Skin epidermis (tissue), 12 donors: ENCODE results near the gene MLXIPL.
"Not testable (repeated sequence)": the region's sequence is repeated elsewhere in the genome, so short reads cannot be mapped to it uniquely, and the experiment has no call there.

Experiments used
- H3K27ac ChIP-seq, 21 experiments: fragments of 200-600 bp; sonication (generic) in 11 of 21; one replicate each; pipeline ENCODE4 v1.5.0; 2020; ENCODE audit warnings: mild to moderate bottlenecking in 3 of 21, inconsistent platforms in 2 of 21, moderate library complexity in 2 of 21
- H3K4me3 ChIP-seq, 7 experiments: fragments of 200-600 bp; sonication (generic) in 2 of 7; one replicate each; pipeline ENCODE4 v1.5.0; 2020; ENCODE audit warnings: inconsistent platforms in 2 of 7, mild to moderate bottlenecking in 2 of 7, moderate library complexity in 1 of 7

The MLXIPL gene

DNA sequence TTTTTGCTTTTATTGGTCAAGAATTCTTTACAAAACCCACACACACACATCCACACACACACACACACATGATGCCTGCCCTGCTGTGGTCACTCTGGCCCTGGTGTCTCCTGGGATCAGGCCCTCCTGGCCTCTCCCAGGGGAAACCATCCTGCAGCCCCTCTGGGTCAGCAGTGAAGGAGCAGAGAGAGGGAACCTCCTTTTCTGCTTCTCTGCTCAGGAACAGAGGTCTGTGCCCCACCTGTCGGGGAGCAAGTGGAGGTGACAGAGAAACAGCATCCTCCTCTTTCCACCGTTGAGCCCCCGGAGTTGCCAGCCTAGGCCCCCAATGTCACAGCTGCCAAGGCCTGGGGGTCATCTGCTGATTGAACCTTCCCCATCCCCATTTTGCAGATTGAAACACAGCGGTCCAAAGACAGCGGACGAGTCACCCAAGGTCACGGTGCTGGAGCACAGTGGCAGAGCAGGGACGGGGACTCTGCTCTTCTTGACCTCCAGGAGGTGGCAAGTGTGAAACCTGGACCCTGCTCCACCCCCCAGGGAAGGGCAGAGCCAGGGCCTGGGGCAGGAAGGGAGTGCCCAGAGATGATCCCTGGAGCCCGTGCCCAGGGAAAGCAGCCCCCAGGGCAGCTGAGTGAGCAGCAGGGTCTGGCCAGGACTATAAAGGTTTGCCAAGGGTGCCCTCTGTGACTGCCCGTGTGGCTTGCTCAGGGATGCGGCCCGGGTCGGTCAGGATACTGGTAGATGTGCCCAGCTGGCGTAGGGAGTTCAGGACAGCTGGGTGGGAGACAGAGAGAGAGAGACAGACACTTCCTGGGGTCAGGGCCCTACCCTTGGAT lies 30.9 kb downstream of the MLXIPL start:
- Histone ChIP-seq H3K27ac (no peak overlapping the region), H3K4me3 (no peak overlapping the region)

DNA sequence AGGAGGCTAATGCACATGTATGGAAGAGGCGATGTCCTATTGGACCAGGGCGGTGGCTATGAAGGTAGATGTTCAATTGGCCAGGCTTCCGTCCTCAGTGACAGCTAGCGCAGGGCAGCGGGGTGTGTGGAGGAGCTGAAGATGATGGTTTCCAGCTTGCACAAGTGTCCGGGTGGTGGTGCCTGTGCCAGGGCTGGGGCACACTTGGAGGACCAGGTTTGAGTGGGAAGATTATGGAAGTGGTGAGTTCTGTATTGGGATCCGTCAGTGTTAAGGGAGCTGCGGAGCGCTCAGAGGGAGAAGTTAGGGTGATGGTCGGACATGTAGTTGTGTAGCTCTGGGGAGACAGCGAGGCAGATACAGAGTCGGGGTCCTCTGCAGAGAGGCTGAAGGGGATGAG lies 37.4 kb downstream of the MLXIPL start:
- no peak overlapping the region for H3K4me3 ChIP-seq
- H3K27ac ChIP-seq = no peak overlapping the region

DNA sequence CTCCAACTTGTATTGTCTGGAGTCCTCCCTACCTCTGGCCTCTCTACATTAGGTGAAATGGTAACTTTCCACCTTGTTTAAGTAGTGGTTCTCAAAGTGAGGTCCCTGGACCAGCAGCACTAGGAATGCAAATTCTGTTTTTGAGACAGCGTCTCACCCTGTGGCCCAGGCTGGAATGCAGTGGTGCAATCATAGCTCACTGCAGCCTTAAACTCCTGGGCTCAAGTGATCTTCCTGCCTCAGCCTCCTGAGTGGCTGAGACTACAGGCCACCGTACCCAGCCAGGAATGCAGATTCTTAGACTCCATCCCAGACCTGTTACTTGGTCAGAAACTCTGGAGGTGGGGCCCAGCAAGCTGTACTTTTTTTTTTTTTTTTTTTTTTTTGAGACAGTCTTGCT lies 39.1 kb downstream of the MLXIPL start:
- H3K27ac ChIP-seq = no peak overlapping the region

DNA sequence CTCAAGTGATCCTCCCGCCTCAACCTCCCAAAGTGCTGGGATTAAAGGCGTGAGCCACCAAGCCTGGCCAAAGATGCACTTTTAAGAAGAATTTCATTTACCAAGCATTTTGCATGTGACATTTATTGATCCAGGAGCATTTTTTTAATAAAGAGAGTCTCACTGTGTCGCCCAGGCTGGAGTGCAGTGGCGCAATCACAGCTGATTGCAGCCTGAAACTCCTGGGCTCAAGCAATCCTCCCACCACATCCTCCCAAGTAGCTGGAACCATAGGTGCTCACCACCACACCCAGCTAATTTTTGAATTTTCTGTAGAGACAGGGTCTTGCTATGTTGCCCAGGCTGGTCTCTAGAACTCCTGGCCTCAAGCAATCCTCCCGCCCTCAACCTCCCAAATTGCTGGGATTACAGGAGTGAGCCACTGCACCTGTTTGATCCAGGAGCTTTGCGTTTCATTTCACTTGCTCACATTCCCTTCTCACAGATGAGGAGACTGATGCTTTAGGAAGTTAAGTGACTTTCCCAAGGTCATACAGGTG lies 41.6 kb downstream of the MLXIPL start:
- H3K4me3 ChIP-seq = no peak overlapping the region
- peak overlapping the region in 1 of 21 experiments; percentile 17 for H3K27ac ChIP-seq

More for the DNA sequence above, 39.1 kb downstream of the MLXIPL start:
- H3K4me3 ChIP-seq = no peak overlapping the region

DNA sequence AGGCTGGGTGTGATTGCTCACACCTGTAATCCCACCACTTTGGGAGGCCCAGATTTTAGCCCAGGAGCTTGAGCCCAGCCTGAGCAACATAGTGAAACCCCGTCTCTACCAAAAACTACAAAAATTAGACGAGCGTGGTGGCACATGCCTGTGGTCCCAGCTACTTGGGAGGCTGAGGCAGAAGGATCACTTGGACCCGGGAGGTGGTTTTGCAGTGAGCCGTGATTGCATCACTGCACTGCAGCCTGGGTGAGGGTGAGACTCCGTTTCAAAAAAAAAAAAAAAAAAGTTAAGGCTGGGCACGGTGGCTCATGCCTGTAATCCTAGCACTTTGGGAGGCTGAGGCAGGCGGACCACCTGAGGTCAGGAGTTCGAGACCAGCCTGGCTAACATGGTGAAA lies 43.3 kb downstream of the MLXIPL start:
- H3K27ac ChIP-seq, H3K4me3 ChIP-seq: not testable (repeated sequence)

DNA sequence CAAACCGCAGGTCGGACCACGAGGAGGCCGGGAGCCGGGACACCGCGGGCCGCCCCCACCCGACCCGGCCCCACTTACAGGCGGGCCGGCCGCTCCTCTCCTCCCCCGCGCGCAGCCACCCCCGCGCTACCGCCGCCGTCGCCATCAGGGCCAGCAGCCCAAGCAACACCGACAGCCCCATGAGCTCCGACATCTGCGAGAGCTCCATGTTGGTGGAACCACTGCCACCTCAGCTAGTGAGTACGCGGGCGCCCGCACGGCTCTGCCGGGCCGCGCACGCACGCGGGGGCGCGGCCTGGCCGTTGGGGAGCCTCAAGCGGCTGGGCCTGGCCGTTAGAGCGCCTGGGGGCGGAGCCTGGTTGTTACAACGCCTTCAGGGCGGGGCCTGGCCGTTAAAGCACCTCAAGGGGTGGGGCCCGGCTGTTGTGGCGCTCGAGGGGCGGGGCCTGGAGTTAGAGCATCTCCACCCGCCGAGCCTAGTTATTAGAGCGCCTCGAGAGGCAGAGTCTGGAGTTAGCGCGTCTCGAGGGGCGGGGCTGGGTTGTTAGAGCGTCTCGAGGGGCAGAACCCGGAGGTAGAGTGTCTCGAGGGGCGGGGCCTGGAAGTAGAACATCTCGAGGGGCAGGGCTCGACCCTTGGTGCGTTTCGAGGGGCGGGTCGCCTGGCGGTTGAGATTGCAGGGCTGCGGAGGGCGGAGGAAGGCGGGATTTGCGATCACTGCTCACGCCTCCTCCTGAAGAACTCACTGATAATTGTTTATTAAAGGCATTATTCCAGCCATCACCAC lies 45.8 kb downstream of the MLXIPL start, which contains the start of gene TBL2:
TBL2 (minus strand) TSS at position 238 of the 787 bp plus-strand sequence; CDS start at position 208, 30 bp downstream.
- Histone ChIP-seq H3K27ac (peak within 1 kb of the TSS; percentile 79 to 98 (median 93)), H3K4me3 (peak within 1 kb of the TSS; percentile 64 to 98 (median 90))

DNA sequence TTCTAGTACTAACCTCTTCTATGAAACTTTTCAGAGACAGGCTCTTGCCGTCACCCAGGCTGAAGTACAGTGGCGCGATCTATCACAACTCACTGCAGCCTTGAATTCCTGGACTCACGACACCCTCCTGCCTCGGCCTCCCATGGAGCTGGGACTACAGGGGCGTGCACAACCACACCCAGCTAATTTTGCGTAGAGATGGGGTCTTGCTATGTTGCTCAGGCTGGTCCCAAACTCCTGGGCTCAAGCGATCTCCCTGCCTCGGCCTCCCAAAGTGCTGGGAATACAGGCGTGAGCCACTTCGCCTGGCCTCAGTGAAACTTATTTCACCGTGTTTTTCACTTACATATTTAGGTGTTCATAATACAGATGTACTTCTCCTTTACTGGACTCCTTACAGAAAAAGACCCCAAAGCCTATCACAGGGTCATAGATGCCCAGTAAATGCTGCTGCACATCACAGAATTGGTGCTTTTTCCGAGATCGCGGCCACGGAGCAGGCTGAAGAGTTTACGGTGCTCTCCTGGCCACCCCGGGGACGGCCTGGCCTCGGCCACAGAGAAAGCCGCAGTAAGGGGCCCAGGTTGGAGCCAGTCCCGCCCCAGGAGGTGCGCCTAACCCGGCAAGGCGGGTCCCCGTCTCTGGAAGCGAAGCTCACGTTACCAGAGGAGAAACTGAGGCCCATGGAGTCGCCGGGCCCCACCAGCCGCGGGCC lies 46.5 kb downstream of the MLXIPL start:
- peak overlapping the region; percentile 64 to 98 (median 90) for H3K4me3 ChIP-seq
- peak overlapping the region; percentile 79 to 98 (median 93) for H3K27ac ChIP-seq

DNA sequence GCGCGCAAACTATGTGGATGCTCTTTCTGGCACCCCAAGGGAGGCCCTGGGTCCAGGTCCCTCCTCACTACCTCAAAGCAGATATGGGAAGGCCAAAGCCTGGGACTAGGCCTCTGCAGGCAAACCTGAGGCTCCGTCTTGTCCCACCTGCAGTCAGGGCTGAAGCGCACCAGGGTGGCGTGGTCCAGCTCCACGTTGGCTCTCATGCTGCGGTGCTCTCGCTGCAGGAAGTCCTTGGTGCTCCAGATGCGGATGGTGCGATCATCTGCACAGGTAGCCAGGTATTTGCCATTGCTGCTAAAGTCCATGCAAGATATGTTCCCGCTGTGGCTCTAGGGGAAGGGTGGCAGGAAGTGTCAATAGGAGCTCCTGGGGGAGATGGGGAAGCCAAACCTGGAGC lies 50.5 kb downstream of the MLXIPL start:
- H3K4me3 ChIP-seq = no peak overlapping the region
- H3K27ac ChIP-seq = no peak overlapping the region

DNA sequence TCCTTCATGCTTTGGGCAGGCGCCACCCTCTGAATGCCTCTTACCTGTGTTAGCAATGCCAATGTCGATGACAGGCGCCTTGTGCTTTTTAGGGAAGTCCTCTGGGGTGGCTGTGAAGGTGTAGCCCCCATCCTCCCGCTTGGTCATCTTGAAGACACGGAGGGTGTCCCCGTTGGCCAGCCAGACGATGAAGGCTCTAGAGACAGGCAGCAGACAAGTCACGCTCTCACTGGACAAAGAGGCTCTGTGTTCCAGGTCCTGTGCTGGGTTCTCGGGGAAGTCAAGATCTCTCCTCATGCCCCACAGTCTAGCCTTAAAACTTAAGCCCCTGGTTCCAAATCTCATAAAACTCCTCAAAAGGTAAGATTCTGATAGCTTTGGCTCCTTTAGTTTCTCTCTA lies 51.0 kb downstream of the MLXIPL start:
- Histone ChIP-seq H3K27ac (no peak overlapping the region), H3K4me3 (no peak overlapping the region)

DNA sequence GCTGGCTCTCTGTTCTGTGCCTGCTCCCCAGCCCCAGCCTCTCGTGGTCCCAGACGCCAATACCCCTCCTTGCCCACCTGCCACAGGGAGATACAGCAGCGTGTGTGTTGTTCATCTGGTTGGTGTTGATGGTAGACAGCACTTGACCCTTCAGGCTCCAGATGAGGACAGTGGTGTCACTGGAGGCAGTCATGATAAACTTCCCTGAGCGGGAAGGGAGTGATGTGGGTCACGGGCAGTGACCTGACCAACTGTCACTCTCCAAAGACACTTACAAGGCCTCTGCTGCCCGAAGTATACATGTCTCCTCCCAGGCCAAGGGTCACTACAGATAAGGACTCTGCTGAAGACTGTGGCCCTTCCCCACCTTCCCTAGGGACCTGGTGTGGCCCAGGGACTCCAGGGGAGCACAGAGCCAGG lies 51.5 kb downstream of the MLXIPL start:
- no peak overlapping the region for H3K4me3 ChIP-seq
- no peak overlapping the region for H3K27ac ChIP-seq

DNA sequence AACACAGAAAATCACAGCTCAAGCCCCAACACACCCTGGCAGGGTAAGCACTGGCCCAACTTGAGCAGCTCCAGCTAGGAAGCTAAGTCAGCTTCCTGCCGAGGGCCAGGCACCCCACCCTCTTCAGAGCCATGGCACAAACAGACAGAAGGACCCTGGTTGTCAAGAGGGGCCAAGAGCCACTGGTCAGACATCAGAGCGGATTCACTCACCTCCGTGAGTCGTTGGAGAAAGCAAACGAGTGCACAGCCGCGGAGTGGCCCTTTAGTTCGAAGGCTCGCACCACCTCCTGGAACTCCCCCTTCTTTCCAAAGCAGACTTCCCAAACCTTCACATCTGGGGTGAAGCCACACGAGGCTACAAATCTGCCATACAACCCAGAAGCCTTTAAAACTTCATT lies 53.3 kb downstream of the MLXIPL start:
- Histone ChIP-seq H3K27ac (no peak overlapping the region), H3K4me3 (no peak overlapping the region)

DNA sequence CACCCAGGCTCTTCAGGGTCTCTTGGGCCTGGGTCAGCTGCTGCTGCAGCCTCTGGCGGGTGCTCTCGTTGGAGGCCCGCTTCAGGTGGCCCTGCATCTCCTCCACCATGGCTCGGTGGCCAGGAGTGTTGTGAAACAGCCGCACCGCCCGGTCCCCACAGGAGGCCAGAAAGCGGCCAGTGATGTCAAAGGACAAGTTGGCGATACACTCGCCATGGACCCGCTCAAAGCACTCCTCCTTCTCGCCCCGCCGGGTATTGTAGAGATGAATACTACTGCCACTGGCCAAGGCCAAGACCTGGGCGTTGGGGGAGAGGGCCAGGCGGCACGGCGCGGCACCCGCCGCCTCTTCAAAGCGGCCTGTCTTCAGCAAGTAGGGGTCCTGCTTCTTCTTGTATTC lies 53.8 kb downstream of the MLXIPL start:
- Histone ChIP-seq H3K27ac (no peak overlapping the region), H3K4me3 (no peak overlapping the region)

DNA sequence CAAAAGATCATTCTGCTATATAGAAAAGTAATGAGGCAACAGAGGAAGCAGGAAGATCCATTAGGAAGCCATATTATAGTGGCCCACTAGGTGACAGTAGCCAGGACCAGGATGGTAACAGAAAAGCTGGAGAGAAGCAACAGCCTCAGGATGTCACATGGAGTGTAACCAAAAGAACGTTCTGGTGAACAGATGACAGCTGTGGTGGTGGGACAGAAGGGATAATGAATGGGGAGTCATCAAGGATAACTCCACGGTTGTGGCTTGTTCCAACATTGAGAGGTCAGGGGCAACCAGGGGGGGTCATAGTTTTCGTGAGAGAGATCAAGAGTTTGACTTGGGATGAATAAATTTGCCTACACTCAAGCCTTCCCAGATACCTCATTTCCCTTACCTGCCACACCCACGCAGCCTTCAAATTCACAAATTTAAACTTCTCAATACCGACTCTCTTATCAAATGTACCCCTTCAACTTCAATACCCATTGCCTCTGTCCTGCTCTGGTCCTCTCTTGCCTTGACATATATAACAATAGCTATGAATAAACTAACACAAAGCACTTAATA lies 55.2 kb downstream of the MLXIPL start:
- Histone ChIP-seq H3K27ac (no peak overlapping the region), H3K4me3 (no peak overlapping the region)

DNA sequence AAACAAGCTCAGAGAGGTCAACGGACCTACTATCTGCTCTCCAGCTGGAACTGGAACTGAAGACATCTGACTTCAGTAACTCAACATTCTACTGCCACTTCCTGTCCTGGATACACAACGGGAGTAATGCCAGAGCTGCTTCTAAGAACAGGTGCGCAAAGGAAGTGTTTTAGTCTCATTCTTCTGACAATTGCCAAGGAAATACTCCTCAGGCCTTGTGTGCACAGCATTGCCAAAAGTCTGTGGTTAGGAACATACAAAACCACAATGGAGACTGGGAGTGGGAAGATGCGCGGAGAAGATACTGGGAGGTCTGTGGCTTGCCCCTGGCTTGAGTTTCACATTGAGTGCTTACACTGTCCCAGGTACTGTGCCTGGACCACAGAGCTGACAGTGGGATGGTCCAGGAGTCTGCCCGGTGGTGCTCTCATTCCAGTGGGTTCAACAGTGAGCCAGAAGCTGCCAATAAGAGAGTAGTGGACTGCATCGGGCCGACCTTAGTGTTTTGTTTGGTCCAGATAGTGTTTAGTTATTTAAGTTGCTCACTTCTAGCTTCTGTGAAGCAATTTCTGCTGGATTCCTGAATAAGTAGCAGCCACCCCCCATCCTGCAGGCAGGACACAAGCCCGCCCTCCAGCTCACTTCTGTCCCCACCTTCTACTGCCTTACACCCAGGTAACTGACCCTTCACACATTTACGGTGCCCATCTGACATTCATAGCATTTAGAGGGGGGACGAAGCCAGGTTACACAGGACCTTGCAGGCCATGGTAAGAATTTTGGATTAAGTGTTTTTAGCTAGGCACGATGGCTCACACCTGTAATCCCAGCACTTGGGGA lies 56.3 kb downstream of the MLXIPL start:
- no peak overlapping the region for H3K27ac ChIP-seq
- H3K4me3 ChIP-seq = no peak overlapping the region

DNA sequence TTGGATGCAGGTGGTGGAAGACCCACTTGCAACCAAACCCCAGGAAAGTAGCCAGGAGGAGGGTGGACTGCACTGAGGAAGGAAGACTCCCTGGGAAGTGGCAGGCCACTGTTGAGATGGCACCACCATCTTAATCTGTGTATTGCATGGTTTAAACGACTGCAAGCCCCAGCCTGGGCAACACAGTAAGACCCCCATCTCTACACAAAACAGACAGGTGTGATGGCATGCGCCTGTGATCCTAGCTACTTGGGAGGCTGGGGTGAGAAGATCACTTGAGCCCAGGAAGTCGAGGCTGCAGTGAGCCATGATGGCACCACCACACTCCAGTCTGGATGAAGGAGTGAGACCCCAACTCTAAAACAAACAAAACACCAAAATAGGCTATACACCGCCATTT lies 57.2 kb downstream of the MLXIPL start:
- H3K4me3 ChIP-seq = no peak overlapping the region
- H3K27ac ChIP-seq = no peak overlapping the region

DNA sequence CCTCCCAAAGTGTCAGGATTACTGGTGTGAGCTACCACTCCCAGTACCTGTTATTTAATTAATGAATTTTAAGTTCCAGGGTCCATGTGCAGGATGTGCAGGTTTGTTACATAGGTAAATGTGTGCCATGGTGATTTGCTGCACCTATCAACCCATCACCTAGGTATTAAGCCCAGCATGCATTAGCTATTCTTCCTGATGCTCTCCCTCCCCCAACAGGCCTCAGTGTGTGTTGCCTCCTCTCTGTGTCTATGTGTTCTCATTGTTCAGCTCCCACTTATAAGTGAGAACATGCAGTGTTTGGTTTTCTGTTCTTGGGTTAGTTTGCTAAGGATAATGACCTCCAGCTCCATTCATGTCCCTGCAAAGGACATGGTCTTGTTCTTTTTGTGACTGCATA lies 57.9 kb downstream of the MLXIPL start:
- Histone ChIP-seq H3K4me3 (peak overlapping the region in 3 of 7 experiments; percentile 3 to 23 (median 5)), H3K27ac (peak overlapping the region in 3 of 21 experiments; percentile 18 to 76 (median 42))

DNA sequence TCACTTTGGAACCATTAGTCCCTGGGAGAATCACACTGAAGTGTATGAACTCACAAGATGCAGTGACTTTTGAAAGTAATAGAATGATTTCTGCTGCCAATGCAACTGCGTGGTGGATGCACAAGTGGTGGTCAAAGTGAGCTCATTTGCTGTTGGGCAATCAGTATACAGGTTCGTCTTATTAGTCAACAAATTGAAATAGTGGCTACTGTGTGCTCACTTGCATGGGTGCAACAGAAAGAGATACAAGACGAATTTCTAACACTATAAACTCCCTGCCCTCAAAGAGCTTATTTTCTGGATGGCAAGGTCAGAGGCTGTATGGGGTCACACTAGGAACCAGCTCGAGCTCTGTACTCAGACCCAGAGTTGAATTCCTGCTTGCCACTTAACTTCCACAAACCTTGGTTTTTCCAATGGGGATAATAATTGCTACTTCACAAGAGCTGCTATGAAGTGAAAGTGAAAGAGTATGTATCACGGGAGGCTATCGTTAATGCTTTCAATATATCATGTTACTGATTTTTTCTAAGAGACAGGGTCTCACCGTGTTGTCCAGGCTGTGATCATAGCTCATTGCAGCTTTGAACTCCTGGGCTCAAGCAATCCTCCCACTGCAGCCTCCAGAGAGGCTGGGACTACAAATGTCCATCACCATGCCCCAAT lies 58.5 kb downstream of the MLXIPL start:
- Histone ChIP-seq H3K27ac (peak overlapping the region in 3 of 21 experiments; percentile 18 to 76 (median 42)), H3K4me3 (peak overlapping the region in 3 of 7 experiments; percentile 3 to 23 (median 5))
